Stimulated activated CD4-positive, alpha-beta T cell treated with anti-CD3 and anti-CD28 coated beads, Interleukin-4, amount 100 ng/mL, for 1 hour (primary cell): ENCODE measurements around the gene OPN3.
A peak's percentile ranks its signal among the peaks of the same experiment; 100 is the strongest.

Experiments
- DNase-seq: peaks from one replicate; pipeline ENCODE4 v3.0.0-alpha.2; 2020

The OPN3 gene

DNA sequence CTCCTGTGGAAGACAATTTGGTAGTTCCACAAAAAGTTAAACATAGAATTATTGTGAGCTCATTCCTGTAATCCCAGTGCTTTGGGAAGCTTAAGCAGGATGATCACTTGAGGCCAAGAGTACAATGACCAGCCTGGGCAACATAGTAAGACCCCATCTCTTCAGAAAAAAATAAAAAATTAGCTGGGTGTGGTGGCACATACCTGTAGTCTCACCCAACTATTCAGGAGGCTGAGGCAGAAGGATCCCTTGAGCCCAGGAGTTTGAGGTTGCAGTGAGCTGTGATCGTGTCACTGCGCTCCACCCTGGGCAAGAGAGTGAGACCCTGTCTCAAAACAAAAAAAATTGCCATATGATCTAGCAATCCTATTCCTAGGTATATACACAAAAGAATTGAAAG, 4.1 kb upstream of the OPN3 start:
- no peak for DNase-seq

- no peak for DNase-seq
Measured at GRCh38 chr1:241642593-241642944, 2.4 kb upstream of the OPN3 start.

- no peak for DNase-seq
Measured at GRCh38 chr1:241641773-241642592, 1.8 kb upstream of the OPN3 start.

DNA sequence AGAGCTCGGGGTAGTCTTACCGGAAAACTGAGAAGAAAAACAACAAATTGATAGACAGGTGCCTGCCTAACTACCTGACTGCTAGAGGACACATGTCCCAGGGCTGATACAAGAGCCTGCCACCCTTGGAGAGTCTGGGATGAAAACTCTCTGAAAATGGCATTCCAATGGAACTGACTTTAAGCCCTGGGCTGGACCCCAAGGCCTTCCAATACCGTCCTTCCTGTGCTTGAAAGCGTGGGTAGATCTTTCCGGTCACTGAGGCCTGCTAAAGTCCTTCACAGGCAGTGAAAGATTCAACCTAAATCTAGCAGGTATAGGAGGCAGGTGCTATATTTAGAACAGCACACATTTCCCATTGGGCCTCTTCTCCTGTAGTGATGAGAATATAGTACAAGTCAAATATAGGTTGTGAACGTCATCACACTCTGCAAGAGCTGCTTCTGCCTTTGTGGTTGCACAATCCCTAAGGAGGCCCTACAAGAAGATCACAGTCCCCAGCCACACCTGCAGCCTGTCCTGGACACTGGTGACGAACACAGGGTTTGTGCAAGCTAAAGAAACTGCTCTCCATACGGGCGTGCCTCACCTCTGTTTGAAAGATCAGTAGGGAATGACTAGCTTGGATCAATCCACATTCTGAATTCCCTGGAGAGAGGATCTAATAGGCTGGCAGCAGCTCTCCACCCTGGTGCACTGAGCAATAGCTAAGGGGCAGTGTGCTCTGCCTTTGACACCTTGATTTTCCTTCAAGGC, 876 bp upstream of the OPN3 start:
- no peak for DNase-seq

DNA sequence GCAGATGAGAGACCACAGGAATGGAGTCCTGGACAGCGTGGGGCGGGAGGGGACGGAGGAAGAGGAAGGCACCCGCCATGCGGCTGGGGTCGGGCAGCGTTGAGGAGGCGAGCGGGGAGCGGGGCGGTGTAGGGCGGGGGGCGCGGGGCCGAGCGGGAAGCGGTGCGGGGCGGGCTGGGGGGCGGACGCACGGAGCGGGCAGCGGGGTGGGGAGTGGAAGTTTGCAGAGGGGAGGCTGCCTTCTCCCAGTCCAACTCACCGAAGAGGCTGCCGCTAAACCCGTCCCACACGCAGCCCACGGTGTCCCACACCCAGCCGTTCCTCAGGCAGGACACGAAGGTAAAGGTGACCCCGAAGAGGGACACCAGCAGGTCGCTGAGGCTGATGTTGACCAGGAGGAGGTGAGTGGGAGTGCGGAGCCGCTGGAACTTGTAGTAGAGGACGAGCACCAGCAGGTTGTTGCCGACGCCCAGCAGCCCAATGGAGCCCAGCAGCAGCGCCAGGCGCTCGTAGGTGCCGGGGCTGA, 483 bp downstream of the OPN3 start:
- peak; percentile 33 for DNase-seq

- no peak for DNase-seq
Measured at GRCh38 chr1:241638909-241639622, 1.1 kb downstream of the OPN3 start.

GRCh38 chr1:241638099-241638682, 2.0 kb downstream of the OPN3 start:
- no peak for DNase-seq

DNA sequence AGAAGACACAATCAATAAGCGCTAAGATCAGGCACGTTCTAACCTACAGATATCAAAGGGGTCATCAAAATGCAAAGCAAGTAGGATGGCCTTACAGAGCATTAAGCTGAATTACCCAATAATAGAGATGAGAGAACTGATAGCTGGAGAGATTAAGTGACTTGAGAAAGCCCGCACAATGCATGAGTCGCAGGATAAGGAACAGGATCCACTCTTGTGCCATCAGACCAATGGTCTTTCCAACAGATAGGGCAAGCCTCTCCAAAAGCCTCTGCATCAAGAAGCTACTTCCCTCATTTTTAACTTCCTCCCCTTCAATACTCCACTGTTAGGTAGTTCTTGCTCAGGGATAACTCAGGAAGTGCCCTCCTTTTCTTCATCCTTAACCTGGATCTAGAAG, 2.6 kb downstream of the OPN3 start:
- no peak for DNase-seq

DNA sequence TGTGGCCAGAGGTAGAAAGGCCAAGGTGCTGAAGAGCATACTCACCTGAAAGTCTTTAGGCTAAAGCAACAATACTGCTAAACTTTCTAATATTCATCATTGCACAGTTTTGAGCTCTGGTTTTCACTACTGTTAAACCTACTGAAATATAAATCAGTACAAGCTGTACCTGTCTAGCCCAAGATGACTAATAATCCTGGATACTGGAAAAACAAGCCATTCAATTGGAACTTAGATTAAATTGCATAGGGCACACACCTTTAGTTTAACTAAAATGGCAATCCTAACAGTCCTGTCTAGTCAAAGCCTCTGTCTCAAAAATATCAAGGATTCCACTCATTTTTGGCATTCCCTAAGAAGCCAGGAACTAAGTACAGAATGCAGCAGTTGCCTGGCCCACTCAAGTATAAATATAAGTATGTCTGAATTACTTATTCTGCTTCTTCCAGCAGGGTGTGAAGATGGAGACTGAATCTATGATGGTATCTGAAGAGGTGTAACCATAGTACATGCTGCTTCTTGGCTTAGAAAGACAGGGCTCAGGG, 3.1 kb downstream of the OPN3 start:
- DNase-seq = no peak

GRCh38 chr1:241636291-241636690, 3.9 kb downstream of the OPN3 start:
- DNase-seq = no peak

- DNase-seq = no peak
Measured at GRCh38 chr1:241635556-241636152, 4.5 kb downstream of the OPN3 start.

DNA sequence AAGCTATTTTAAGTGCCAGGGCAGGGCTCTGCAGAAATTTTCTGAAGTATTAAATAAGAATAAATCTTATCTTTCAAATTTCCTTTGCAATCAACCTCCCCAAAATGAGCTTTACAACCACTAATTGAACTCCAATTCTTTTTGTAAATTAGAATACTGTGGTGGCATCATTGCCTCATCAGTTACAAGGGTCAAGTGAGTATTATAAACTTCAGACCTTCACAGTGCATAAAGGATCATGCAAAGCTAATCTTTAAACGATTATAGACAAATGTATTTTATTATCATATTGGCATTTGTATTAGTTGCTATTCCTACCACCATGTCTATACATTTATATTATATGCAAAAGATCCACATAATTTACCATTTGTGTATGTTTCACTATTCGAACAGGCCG, 7.2 kb downstream of the OPN3 start:
- DNase-seq = no peak

DNA sequence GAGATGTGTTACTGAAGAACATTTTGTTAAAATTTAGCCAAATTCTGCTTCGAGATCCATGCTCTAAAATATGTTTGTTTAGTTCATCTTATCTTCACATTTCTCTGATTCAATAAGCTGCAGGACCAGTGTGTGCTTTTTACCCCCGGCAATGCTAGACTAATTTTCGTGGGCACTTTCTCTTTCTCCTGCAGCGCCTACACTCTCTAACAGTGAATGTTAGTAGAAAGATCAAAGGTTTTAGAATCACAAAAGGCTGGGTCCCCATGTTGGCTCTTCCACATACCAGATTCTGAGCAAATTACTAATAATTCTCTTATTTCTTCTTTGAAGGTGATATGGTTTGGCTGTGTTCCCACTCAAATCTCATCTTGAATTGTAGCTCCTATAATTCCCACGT, 8.5 kb downstream of the OPN3 start:
- DNase-seq = no peak

DNA sequence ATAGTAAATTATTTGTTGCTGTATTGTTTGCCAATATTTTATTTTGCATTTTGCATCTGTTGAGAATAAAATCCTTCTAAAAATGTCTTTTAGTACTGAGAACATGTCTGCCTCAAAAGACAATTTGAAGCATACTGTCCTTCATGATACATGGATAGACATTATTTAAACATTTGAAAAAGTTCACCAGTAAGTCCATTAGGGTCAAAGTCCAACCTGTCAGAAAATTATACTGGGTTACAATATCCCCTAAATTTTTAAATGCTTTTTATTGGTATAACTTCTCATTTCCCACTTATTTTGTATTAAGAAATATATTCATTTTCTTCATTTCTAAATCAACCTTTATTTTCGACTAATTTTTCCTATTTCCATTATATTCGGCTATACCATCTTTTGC, 9.3 kb downstream of the OPN3 start:
- no peak for DNase-seq

- DNase-seq = no peak
Measured at GRCh38 chr1:241630476-241630875, 9.7 kb downstream of the OPN3 start.

DNA sequence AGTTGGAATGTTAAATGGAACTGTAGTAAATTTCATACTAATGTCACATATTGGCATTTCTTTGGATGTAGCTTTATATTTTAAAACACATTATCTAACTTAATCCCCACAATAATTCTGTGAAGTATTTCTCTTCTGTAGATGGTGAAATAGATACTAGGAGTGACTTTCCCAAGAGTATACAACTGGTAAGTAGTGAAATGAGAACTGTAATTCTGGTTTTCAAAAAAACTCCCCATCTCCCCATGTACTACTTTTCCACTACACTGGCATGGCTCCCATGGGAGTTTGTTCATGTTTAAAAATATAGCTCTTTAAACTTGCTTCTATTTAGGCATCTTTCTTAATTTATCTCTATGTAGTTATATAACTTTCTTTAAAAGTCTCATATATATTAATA, 10.2 kb downstream of the OPN3 start:
- no peak for DNase-seq

- peak; percentile 7 for DNase-seq
Measured at GRCh38 chr1:241627453-241628259, 12.5 kb downstream of the OPN3 start.

DNA sequence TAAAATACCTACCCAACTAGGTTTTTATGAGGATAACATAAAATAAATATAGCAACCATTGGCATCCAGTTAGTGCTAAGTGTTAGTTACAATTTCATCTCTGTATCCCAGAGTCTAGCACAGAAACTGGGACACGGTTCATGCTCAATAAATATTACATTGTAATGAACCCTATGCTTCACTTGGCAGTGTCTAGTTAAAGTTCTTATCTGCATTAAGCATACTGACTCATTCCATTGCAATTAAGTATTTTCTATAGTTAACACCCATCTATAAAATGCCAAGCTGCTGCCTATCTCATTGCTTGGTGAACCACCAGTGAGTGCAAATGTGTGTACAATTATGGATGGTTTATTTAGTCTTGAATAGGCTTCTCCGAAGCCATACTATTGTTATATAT, 15.2 kb downstream of the OPN3 start:
- no peak for DNase-seq

DNA sequence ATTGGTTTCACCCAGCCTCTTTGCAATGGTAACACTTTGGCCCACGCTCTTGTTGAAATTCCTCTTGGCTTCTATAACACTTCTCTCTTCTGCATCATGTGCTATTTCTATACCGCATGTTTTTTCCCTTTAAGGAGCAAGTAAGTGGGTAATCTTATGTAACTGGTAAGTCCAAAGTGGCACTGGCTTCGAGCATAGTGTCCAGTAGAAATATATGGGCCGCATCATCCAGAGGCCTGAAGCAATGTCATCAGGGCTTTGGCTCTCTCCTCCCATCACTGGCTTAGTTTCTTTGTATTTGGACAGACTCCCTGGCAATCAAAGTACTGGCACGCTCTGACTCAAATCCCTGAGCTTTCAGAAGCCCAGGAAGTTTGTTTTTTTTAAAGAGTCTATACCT, 17.5 kb downstream of the OPN3 start:
- DNase-seq = no peak

DNA sequence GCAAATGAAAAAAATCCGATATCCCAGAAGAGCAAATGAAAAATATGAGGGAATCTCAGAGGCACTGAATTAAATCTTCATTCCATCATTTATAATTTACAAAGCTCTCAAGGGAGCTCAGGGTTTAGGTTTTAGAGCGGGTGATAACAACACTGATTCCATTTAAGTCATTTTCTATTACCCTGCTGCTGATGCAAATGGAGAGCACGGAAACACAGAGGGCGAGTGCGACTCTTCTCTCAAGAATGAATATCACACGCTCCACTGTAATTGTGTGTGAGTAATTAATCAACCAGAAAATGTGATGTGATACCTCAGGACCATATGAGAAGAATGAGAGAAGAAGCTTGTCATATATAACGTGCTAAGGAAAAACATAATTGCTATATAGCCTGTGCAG, 22.7 kb downstream of the OPN3 start:
- DNase-seq = no peak
